Renal cortex interstitium (tissue), 11 donors: ENCODE results near the gene NEK6. TPM values are rescaled to one million over a fixed set of nuclear protein-coding genes. Genes with fewer than 3 reads are reported as not detected.
A peak's percentile ranks its signal among the peaks of the same experiment; 100 is the strongest.

ENCODE experiments used
- DNase-seq, 11 donors: peaks; one replicate each; pipeline ENCODE4 v3.0.0-alpha.2; 2013; ENCODE audit warnings: low read depth in 9 of 11, low spot score in 4 of 11; ENCODE audit errors: extremely low read depth in 1 of 11
- polyA plus RNA-seq, 3 donors: library from polyadenylated mRNA; unstranded; fragments of 120-200 nt; gene quantifications; one replicate each; pipeline ENCODE4 v1.2.1, GENCODE V29; 2013; ENCODE audit not compliant: insufficient read length in 3 of 3

Gene NEK6
- polyA plus RNA-seq, 3 donors, result 28.1 to 34.1 (median 28.5) TPM

DNA sequence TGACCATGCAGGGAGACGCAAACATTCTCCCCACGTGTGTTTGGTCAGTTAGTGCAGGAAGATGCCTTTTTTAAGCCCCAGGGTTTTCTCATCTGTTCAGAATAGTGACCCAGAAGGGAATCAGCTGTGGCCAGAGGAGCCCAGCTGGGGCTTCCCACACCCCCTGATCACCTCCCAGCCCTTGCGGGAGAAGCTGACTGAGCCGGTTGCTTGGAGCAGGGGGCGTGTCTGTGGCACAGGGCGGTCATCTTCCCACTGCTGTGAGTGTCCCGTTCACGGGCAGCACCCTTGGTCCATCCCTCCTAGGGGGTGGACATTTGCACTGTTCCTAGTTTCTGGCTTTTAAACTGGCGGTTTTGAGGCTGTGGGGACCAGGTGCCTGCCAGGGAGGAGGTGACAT, 69.7 kb downstream of the NEK6 start:
- DNase-seq, result no peak

GRCh38 chr9:124328285-124328684, 70.5 kb downstream of the NEK6 start:
- no peak for DNase-seq

- no peak for DNase-seq
Observed at GRCh38 chr9:124329206-124329792, 71.5 kb downstream of the NEK6 start.

DNA sequence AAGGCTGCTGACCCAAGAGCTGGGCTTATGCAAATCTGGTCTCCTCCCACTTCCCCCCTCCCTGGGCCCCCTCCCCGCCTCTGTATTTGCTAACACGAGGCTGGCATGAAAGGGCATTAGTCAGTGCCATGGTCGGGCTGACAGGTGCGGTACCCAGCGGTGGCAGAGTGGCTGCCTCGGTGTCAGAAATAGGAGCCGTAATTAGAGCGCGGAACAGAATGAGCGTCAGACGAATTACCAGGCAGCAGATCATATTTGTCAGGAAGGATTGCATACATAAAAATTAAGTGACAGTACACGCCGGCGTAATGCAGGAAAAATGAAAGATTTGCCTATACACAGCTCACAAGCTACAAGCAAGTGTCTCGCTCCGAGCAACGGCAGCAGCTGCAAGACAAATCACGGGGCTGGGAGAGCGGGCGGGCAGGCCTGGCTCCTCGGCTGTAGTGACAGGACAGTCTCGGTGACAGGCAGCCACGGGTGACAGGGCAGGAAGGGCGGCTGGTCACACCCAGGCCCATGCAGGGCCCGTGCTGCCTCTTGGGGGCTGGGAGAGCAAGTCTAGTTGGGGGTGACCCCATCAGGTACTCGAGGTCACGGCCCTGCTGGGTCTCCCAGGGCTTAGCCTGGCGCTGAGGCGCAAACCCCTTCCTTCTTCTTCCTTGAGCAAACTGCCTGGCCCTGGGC, 72.4 kb downstream of the NEK6 start:
- no peak for DNase-seq

- no peak for DNase-seq
Observed at GRCh38 chr9:124331580-124331979, 73.8 kb downstream of the NEK6 start.

DNA sequence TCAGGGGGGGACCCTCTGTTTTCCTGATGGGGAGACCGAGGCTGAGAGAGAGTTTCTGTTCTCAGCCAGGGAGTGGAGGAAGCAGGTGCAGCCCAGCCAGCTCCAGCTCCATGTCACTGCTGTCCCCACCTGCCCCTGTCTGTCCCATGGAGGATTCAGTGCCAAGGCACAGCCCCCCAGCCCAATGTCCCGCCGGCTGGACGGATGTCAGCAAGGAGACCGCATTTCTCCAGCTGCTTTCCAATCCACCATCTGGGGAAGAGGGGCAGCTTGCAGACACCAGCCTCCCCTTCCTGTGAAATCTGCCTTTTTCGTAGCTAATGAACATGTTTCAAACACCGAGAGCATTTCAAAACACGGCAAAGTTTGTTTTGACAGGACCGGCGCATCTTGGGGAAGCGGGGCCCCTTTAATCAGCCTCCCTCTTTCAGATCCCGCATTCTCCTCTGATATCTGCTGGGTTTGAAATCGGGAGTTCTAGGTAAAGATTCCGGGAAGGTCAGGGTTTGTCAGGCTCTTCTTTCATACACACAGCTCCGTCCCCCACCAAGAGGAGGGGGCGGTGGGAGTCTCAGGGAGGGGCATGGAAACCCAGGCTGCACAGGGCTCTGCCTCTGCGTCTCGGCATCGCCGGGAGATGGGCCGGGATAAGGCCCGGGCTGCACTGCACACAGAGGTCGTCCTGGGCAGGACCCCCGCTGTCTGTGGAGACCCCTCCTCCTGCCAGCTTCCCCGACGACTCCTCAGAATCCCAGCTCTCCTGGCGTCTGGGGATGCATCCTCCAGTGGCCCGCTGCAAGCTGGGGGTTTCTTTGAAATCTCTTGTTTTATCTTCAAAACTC, 74.8 kb downstream of the NEK6 start:
- no peak for DNase-seq

DNA sequence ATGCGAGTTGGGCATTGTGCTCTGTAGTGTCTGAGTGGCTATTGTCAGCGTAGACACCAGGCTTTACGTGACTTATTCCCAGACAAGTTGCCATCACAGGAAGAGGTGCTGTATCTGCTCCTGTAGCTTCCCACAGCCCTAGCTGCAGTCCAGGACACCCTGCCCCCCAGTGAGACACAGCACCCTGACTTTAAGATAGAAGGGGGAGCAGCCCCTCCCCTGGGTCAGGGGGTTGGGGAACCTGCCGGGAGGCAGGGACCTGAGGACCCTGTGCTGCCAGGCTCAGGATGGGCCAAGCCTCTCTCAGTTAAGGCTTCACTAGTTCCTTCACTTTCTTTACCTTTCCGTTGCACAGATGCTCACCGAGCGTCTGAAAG, 75.4 kb downstream of the NEK6 start:
- DNase-seq, result no peak

DNA sequence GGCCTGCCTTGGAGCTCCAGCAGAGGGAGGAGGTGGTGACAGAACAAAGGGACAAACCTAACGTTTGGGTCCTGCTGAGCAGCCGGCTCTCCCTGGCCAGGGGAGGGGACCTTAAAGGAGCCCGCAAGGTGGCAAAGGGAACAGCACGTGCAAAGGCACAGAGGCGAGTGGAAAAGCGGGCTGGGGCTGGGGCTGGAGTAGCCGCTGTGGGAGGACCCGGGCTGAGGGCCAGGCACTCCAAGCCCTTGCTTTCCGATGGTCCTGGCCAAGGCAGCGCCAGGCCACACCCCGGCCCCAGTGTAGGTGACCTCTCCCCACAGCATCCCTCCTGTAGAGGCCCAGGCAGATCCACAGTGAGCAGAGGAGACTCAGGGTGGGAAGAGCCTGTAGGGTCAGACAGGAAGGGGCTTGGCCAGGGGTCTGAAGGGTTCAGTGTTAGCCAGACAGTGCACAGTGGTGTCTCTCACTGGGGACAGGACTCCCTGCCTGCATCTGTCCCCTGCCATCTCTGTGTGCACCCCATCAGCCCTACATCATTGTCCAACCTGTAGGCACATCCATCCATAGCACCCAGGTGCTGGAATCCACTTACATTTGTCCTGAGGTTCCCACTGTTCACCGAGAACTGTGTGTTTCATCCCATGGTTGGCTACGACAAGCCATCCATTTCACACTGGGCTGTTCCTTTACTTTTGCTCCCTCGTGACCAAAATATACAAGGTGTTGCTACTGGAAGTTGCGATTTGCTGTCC, 77.0 kb downstream of the NEK6 start:
- no peak for DNase-seq

- DNase-seq, result no peak
Observed at GRCh38 chr9:124335320-124335707, 77.6 kb downstream of the NEK6 start.

- DNase-seq, result no peak
Observed at GRCh38 chr9:124337562-124337961, 79.8 kb downstream of the NEK6 start.

DNA sequence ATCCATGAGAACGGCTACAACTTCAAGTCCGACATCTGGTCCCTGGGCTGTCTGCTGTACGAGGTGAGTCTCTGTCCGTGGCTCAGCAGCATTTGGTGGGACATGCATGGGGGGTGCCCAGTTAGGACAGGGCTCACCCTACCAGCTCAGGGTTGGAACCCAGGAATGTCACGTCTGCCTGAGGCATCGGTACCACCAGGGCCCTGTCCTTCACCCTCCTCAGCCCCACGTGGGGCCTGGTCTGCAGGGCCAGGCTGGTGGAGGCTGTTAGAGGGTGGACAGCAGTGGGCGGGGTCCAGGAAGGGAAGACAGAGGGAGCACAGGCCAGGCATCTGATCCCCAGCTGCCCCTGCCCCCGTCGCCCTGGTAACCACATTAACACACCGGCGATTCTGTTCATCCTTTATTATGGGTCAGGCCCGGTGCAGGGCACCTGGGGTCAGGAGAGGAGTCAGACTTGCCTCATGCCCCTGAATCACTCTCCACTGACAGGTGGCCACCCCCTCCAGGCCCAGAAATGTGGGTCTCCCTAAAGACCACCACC, 81.9 kb downstream of the NEK6 start:
- no peak for DNase-seq

DNA sequence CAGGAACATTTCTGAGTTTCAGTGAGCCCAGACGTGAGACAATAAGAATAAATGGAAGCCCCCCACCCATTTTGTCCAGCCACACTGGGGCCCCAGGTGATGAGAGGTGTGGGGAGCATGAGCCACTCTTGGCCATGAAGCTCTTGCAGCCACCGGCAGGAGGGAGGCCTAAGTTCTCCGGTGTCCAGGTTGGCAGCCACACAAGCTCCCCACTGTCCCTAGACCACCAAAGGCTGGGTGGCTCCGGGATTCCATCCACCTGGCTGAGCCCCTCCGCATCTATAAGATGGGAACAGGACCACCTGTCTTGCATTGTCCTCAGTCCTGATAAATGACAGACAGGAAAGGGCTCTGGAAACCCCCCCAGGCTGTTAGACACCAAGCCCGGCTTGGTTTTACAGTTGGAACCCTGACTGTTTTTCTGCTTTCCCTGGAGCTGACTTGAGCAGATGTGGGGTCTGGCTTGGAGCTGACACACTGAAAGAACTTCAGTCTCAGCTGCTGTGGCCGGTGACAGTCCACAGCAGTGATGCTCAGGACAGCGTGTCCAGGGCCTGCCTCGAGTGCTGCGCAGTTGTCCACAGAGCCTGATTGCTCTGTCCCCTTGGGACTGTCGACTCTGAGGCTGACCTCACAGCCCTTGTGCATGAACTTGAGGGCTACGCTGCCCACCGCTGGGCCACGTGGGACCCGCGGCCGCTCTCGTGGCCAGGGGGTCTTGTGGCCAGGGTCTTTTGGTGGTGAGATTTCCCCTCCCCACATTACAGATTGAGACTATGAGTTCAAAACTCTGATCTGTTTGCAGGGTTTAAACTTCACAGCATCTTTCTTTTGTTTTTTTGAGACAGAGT, 82.7 kb downstream of the NEK6 start:
- DNase-seq, result no peak

DNA sequence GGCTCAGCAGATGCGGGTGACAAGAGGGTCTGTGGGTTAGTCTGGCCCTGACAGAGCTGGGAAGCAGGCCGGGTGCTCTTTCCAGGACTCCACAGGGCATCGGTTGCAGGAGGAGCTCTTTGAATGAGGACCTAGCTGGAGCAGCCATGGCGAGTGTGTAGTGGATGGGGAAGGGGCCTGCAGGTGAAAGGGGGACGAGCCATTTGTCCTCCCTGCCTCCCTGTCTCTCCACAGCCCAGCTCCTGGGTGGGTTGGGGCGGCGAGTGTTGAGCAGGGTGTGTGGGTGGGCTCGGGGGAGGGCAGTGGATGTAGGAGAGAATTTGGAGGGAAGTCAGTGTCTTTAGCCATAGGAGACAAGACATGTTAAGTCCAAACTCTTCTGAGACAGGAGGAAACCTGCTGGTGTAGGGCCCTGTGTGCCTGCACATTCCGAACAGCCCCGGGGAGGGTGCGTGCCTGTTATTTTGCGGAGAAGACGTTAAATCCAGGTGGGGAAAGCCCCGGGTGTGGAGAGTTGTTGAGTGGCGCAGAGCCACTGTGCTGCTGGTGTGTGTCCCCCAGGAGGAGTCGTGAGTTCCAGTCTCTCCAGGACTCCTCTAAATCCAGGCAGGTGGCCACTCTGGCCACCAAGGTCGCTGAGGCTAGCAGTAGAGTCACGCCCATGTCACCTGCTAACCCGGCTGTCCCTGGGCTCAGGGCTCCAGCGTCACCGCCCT, 83.9 kb downstream of the NEK6 start:
- DNase-seq, result no peak

GRCh38 chr9:124342402-124342775, 84.6 kb downstream of the NEK6 start:
- no peak for DNase-seq

GRCh38 chr9:124342776-124343485, 85.2 kb downstream of the NEK6 start:
- DNase-seq, result peak in 9 of 11 donors; percentile 33 to 70 (median 58)

DNA sequence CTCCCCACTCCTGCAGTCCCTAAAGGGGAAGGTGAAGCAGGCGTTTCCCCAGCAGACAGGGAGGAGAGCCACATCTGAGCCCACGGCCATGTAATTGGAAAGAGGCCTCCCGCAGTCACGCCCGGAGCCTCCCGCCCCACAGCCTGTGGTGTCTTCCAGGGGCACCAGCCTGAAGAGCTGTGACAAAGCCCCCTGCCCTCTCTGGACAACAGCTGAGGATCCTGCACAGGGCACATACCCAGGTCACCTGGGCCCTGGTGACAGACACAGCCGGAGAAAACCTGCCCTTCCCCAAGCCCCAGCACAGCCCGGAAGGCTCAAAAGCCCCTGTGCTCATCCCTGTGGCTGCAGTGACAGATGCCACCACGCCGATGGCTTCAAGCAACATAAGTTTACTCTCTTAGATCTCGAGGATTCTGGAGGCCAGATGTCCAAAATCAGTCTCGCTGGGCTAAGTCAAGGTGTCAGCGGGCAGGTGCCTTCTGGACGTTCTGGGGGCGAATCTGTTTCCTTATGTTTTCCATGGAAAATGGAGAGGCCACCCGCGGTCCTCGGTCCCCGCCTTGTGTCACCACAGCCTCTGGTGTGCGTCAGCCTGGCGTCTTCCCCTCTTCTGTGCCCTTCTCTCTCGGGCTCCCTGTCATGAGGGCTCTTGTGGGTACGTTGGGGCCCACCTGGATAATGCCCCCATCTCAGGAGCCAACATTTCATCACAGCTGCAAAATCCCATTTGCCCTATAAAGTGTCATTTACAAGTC, 86.0 kb downstream of the NEK6 start:
- no peak for DNase-seq
